OCI-LY1 (cell line): ENCODE data around the gene UTP25.

ENCODE experiments used
- H2AFZ ChIP-seq: fragments of 200-600 bp; sonication (generic), shearing (Covaris generic); 2 replicates; pipeline ENCODE4 v1.6.0; 2014; ENCODE audit warnings: antibody characterized with exemption, mild to moderate bottlenecking, low read length
- H3F3A ChIP-seq: fragments of 200-600 bp; sonication (generic), shearing (Covaris generic); 2 replicates; pipeline ENCODE4 v1.6.0; 2014; ENCODE audit warnings: mild to moderate bottlenecking, antibody characterized with exemption, low read length, moderate library complexity; ENCODE audit not compliant: insufficient read depth
- H3K27ac ChIP-seq: fragments of 200-600 bp; sonication (generic); 2 replicates; pipeline ENCODE4 v1.5.1; 2014; ENCODE audit warnings: low read length, mixed run types, mild to moderate bottlenecking, low read depth; ENCODE audit not compliant: poor library complexity, severe bottlenecking
- H3K27me3 ChIP-seq: fragments of 200-600 bp; sonication (generic); 2 replicates; pipeline ENCODE4 v1.6.0; 2014; ENCODE audit warnings: antibody characterized with exemption, mild to moderate bottlenecking, low read length, moderate library complexity; ENCODE audit not compliant: insufficient read depth
- H3K36me3 ChIP-seq: fragments of 200-600 bp; sonication (generic); 2 replicates; pipeline ENCODE4 v1.6.1; 2014; ENCODE audit warnings: mild to moderate bottlenecking, antibody characterized with exemption, low read length, moderate library complexity, mixed read lengths; ENCODE audit not compliant: insufficient read depth
- H3K4me1 ChIP-seq: fragments of 200-600 bp; sonication (generic); 2 replicates; pipeline ENCODE4 v1.5.1; 2014; ENCODE audit warnings: mild to moderate bottlenecking, low read length, moderate library complexity; ENCODE audit not compliant: insufficient read depth, severe bottlenecking
- H3K4me2 ChIP-seq: fragments of 200-600 bp; sonication (generic), shearing (Covaris generic); 2 replicates; pipeline ENCODE4 v1.6.1; 2014; ENCODE audit warnings: low read length
- H3K4me3 ChIP-seq: fragments of 200-600 bp; sonication (generic); 2 replicates; pipeline ENCODE4 v1.5.1; 2014; ENCODE audit warnings: low read length, low read depth, mild to moderate bottlenecking, mixed read lengths; ENCODE audit not compliant: poor library complexity, severe bottlenecking
- H3K79me2 ChIP-seq: fragments of 200-600 bp; shearing (Covaris generic); 2 replicates; pipeline ENCODE4 v1.6.1; 2016; ENCODE audit warnings: mixed run types, low read length, mixed read lengths; ENCODE audit not compliant: insufficient read depth
- H3K9ac ChIP-seq: fragments of 200-600 bp; sonication (generic), shearing (Covaris generic); 2 replicates; pipeline ENCODE4 v1.6.1; 2014; ENCODE audit warnings: mild to moderate bottlenecking, low read length, mixed read lengths
- H3K9me2 ChIP-seq: fragments of 200-600 bp; sonication (generic), shearing (Covaris generic); 2 replicates; pipeline ENCODE4 v1.6.1; 2014; ENCODE audit warnings: low read depth, mild to moderate bottlenecking, low read length, mixed read lengths
- H3K9me3 ChIP-seq: fragments of 200-600 bp; shearing (Covaris generic); 2 replicates; pipeline ENCODE4 v1.6.1; 2014; ENCODE audit warnings: low read length, mixed read lengths
- H4K20me1 ChIP-seq: fragments of 200-600 bp; sonication (generic), shearing (Covaris generic); 2 replicates; pipeline ENCODE4 v1.6.0; 2016; ENCODE audit warnings: mild to moderate bottlenecking, low read length; ENCODE audit not compliant: insufficient read depth
- CTCF ChIP-seq: fragments of 200-600 bp; sonication (generic), shearing (Covaris generic); IDR thresholded peaks from 2 replicates; pipeline ENCODE4 v1.5.1; 2017; ENCODE audit warnings: mild to moderate bottlenecking, antibody characterized with exemption, low read length, moderate library complexity, mixed read lengths
- EZH2 ChIP-seq: fragments of 200-600 bp; sonication (generic), shearing (Covaris generic); IDR thresholded peaks from 2 replicates; pipeline ENCODE4 v1.8.0; 2017; ENCODE audit warnings: borderline replicate concordance, mixed run types, mild to moderate bottlenecking, antibody characterized with exemption, low read length, moderate library complexity, mixed read lengths

The UTP25 gene

DNA sequence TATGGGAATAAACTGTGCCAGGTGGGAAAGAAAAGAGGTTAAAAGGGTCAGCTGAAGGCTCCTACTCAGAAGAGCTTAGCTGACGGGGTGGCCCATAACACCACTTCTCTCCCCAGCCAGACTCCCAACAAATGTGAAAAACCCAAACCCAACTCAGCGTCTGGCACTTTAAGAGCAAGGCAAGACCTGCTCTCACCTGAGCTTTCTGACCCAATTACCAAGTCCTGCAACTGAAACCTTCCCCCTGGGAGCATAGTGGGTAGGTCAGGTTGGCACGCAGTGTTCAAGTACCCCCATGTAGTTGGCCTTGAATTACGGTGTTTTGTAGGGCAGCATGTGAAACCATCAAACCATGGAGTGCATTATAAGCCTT is 25.0 kb upstream of the UTP25 start:
- H3K79me2 ChIP-seq, result no peaks in the 10 kb centered on the region
- TF ChIP-seq CTCF, result no peak
- no peak for TF ChIP-seq EZH2
- H3K9ac ChIP-seq, result no peak overlapping the region
- no peaks in the 10 kb centered on the region for H3F3A ChIP-seq
- H4K20me1 ChIP-seq, result no peaks in the 10 kb centered on the region
- no peak overlapping the region for H3K4me3 ChIP-seq
- H3K27ac ChIP-seq, result no peak overlapping the region
- H3K27me3 ChIP-seq, result no peaks in the 10 kb centered on the region
- peaks cover 4% of the 10 kb centered on the region for H3K4me1 ChIP-seq
- H3K9me3 ChIP-seq, result no peaks in the 10 kb centered on the region
- no peaks in the 10 kb centered on the region for H3K36me3 ChIP-seq
- no peaks in the 10 kb centered on the region for H3K9me2 ChIP-seq
- H2AFZ ChIP-seq, result no peak overlapping the region
- no peak overlapping the region for H3K4me2 ChIP-seq

- Histone ChIP-seq H3K4me3 (no peak overlapping the region), H3K36me3 (no peaks in the 10 kb centered on the region), H2AFZ (no peak overlapping the region), H4K20me1 (no peaks in the 10 kb centered on the region), H3K9me2 (no peaks in the 10 kb centered on the region), H3K4me1 (peaks cover 4% of the 10 kb centered on the region), H3K27me3 (no peaks in the 10 kb centered on the region), H3K4me2 (no peak overlapping the region), H3K27ac (no peak overlapping the region), H3K9ac (no peak overlapping the region), H3K9me3 (no peaks in the 10 kb centered on the region), H3K79me2 (no peaks in the 10 kb centered on the region), H3F3A (no peaks in the 10 kb centered on the region)
- no peak for TF ChIP-seq CTCF
These were observed 24.2 kb upstream of the UTP25 start for GRCh38 chr1:209803568-209803967.

DNA sequence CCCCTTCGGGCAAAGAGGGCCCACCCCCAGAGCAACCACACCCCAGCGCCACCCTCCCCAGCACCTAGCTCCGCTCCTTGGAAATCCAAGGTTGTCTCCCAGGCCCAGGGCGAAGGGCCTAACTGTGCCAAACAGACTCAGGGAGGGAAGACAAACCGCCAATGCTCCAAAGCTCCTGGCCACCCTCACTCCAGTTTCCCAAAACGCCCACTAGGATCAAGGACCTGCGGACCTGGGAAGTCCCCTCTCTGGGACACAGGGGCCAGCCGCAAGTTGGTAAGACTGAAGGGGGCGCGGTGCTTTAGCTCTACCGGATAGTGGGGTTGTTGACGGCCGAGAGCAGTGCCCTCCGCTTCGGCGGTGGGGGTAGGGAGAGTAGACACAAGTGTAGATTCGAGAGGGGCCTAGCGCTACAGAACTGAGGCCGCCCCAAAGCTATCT is 22.4 kb upstream of the UTP25 start:
- no peak overlapping the region for H3K4me3 ChIP-seq
- no peak overlapping the region for H3K9ac ChIP-seq
- no peaks in the 10 kb centered on the region for H3K79me2 ChIP-seq
- H2AFZ ChIP-seq, result no peak overlapping the region
- H3K4me2 ChIP-seq, result no peak overlapping the region
- no peaks in the 10 kb centered on the region for H3K9me3 ChIP-seq
- no peaks in the 10 kb centered on the region for H3K9me2 ChIP-seq
- no peaks in the 10 kb centered on the region for H3K27me3 ChIP-seq
- peaks cover 4% of the 10 kb centered on the region for H3K4me1 ChIP-seq
- H4K20me1 ChIP-seq, result no peaks in the 10 kb centered on the region
- H3F3A ChIP-seq, result no peaks in the 10 kb centered on the region
- H3K36me3 ChIP-seq, result no peaks in the 10 kb centered on the region
- H3K27ac ChIP-seq, result no peak overlapping the region
- no peak for TF ChIP-seq CTCF
- TF ChIP-seq EZH2, result no peak
